Ovary (tissue), 9 donors: ENCODE data around the gene GRWD1. TPM values are rescaled to one million over a fixed set of nuclear protein-coding genes. Genes with fewer than 3 reads are reported as not detected.
"Not testable (repeated sequence)": the region's sequence is repeated elsewhere in the genome, so short reads cannot be mapped to it uniquely, and the experiment has no call there.

Experiments used
- DNase-seq, 5 donors: peaks; one replicate each; pipeline ENCODE4 v3.0.0-alpha.2; 2019 to 2020
- H3K27ac ChIP-seq, 2 donors: fragments of 200-600 bp; one replicate each; pipeline versions ENCODE4 v1.5.1 to v1.8.0; 2019 to 2022
- H3K27me3 ChIP-seq: fragments of 200-600 bp; one replicate; pipeline ENCODE4 v1.8.0; 2022
- H3K36me3 ChIP-seq: fragments of 200-600 bp; sonication (generic); one replicate; pipeline ENCODE4 v1.5.1; 2019
- H3K4me1 ChIP-seq: one replicate; pipeline ENCODE4 v1.8.1; 2013; ENCODE audit warnings: mild to moderate bottlenecking, moderate library complexity; ENCODE audit not compliant: insufficient read depth
- H3K4me3 ChIP-seq: fragments of 200-600 bp; sonication (generic); one replicate; pipeline ENCODE4 v1.5.1; 2017
- H3K9me3 ChIP-seq, 2 donors: fragments of 200-600 bp in 1 of 2; sonication (generic) in 1 of 2; one replicate each; pipeline versions ENCODE4 v1.5.1 to v1.8.1; 2013 to 2019; ENCODE audit warnings: mild to moderate bottlenecking in 1 of 2, moderate library complexity in 1 of 2
- EP300 ChIP-seq: sonication (generic); formaldehyde crosslinking; IDR thresholded peaks from one replicate; pipeline ENCODE4 v1.6.1; 2017; ENCODE audit warnings: antibody characterized with exemption
- POLR2A ChIP-seq: fragments of 450-650 bp; IDR thresholded peaks from one replicate; pipeline ENCODE4 v1.6.1; 2017; ENCODE audit warnings: antibody characterized with exemption, mild to moderate bottlenecking, moderate library complexity
- WGBS, 3 donors: extraction: QIAGEN DNeasy Blood & Tissue Kit in 1 of 3; methylation state at CpG; one replicate each; pipeline versions ENCODE4 v1.1.5 to v1.1.7; 2013 to 2017; 5-methylcytosine and 5-hydroxymethylcytosine counted together
- intact Hi-C, 4 donors: fragments of 100-400 bp; cut with DNase I; formaldehyde crosslinking; loops; one replicate each; pipeline versions ENCODE4 v1.11.0 to v1.15.1; 2022 to 2023
- polyA plus RNA-seq, 2 donors: library from polyadenylated mRNA; stranded (reverse); fragments of 200-250 nt in 1 of 2; fragments of 350-450 nt in 1 of 2; fragmentation: Illumina TruSeq in 1 of 2; extraction: RNeasy Lipid Tissue Mini Kit (QIAGEN cat#74804) in 1 of 2; gene quantifications; one replicate each; pipeline ENCODE4 v1.2.3, GENCODE V29; 2013 to 2014
- total RNA-seq, 7 donors: library from RNA; depleted of rRNA in 2 of 7; stranded (reverse); fragments of >200 nt in 2 of 7; fragmentation: NEBNext Ultra II Directional in 3 of 7; extraction: Animal tissue kit (Norgen Biotek cat#: 25700) in 3 of 7; gene quantifications; one replicate each; pipeline versions ENCODE4 v1.1.0 to v1.2.4, GENCODE V29; 2016 to 2023
- TF ChIP-seq, protein P1 (sequence below), 3 donors: fragments of 450-650 bp in 2 of 3; fragments of 200-600 bp in 1 of 3; IDR thresholded peaks; one replicate each; pipeline versions ENCODE4 v1.5.1 to v1.8.0; 2016 to 2022; ENCODE audit warnings: antibody characterized with exemption in 3 of 3, mild to moderate bottlenecking in 1 of 3
- donor health status: DM: no; HTN: no; CAD: no; lungs with moderate emphysema.
- donor health status: DM: no; HTN: no; CAD: no.
- donor health status: Bipolar disorder and iron deficiency.
- donor health status: DM: yes; HTN: yes; CAD: no.
- donor health status: DM: no; HTN: no; CAD: no.
- donor health status: DM: yes; HTN: yes; CAD: no.

Gene GRWD1
- total and polyA plus RNA-seq, 9 donors = 9.5 to 41.9 (median 27.9) TPM

DNA sequence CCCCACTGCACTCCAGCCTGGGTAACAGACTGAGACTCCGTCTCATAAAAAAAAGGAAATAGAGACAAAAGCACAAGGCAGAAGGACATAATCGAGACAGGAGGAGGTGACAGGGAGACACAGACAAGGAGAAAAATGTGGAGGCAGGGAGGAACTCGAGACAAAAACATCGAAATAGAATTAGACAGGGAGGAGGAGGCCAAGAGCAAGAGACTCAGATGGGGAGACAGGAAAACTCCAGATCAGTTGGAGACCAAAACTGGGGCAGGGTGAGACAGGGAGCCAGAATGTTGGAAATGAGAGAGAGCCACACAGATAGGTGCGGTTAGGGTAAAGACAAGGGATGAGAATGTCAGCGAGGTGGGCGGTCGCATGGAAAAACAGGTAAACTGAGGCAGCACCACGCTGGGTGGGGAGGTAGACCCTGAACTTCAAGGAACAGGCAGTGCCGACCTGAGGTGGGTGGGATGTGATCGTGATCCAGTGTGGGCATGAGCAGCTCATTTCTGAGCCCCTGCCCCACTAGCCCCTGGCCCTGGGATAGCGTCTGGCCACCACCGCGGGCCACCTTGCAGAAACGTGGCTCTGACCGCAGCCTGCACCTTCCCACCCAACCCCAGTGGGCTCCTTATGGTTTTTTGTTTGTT is 38.6 kb downstream of the GRWD1 start:
- no peaks in the 10 kb centered on the region for H3K9me3 ChIP-seq
- TF ChIP-seq EP300 (no peak), POLR2A (no peak)
- TF ChIP-seq, protein P1, sequence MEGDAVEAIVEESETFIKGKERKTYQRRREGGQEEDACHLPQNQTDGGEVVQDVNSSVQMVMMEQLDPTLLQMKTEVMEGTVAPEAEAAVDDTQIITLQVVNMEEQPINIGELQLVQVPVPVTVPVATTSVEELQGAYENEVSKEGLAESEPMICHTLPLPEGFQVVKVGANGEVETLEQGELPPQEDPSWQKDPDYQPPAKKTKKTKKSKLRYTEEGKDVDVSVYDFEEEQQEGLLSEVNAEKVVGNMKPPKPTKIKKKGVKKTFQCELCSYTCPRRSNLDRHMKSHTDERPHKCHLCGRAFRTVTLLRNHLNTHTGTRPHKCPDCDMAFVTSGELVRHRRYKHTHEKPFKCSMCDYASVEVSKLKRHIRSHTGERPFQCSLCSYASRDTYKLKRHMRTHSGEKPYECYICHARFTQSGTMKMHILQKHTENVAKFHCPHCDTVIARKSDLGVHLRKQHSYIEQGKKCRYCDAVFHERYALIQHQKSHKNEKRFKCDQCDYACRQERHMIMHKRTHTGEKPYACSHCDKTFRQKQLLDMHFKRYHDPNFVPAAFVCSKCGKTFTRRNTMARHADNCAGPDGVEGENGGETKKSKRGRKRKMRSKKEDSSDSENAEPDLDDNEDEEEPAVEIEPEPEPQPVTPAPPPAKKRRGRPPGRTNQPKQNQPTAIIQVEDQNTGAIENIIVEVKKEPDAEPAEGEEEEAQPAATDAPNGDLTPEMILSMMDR (IDR thresholded peaks at IDR 0.05) = no peak
- DNase-seq = no peak
- intact Hi-C loops = loop anchor here in 1 of 4 donors (10.0 kb wide), 1 partner anchor 130 kb away; the partner anchor contains the start of genes FAM83E, RPL18 and SPHK2
- H3K4me3 ChIP-seq = no peak overlapping the region
- H3K27me3 ChIP-seq = no peaks in the 10 kb centered on the region
- 74 to 77% (median 75%) methylated on average over 16 of the region's 16 CpGs for WGBS, 3 donors
- H3K36me3 ChIP-seq = no peaks in the 10 kb centered on the region
- peaks cover 9% of the 10 kb centered on the region for H3K4me1 ChIP-seq
- H3K27ac ChIP-seq = no peak overlapping the region

DNA sequence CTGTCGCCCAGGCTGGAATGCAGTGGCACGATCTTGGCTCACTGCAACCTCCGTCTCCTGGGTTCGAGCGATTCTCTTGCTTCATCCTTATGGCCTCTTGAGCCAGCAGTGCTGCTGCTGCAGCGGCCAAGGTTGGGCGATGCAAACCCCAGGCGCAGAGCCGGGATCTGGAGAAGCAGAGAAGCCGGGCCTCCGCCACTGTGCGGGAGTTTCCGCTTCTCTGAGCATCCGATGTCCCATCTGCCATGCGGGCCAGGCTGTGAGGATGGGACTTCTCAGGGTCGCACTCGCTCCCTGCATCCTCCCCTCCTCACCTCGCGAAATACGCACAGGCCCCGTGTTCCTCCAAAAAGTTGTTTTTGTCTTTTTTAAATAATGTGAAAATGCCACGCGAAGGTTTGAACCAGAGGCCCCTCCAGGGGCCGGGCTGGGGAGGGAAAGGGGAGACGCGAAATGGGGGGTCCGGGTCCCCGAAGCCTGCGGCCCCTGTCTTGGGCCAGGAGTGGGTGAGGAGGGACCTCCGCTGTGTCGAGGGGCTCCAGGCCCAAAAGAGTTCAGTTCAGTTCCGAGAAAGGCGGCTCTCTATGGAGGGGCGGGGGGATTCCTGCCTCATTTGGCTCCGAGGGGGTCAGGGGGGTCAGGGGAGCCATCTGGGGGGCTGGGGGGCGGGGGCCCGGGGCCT is 39.3 kb downstream of the GRWD1 start:
- DNase-seq = no peak
- H3K4me1 ChIP-seq = peaks cover 9% of the 10 kb centered on the region
- H3K27ac ChIP-seq = no peak overlapping the region
- no peaks in the 10 kb centered on the region for H3K27me3 ChIP-seq
- TF ChIP-seq, protein P1 (IDR thresholded peaks at IDR 0.05) = no peak
- TF ChIP-seq POLR2A = no peak
- no peak for TF ChIP-seq EP300
- intact Hi-C loops = loop anchor here in 1 of 4 donors (10.0 kb wide), 1 partner anchor 130 kb away; the partner anchor contains the start of genes FAM83E, RPL18 and SPHK2
- no peak overlapping the region for H3K4me3 ChIP-seq
- H3K9me3 ChIP-seq = no peaks in the 10 kb centered on the region
- H3K36me3 ChIP-seq = no peaks in the 10 kb centered on the region
- WGBS, 3 donors = 63 to 68% (median 65%) methylated on average over 34 to 37 of the region's 37 CpGs

DNA sequence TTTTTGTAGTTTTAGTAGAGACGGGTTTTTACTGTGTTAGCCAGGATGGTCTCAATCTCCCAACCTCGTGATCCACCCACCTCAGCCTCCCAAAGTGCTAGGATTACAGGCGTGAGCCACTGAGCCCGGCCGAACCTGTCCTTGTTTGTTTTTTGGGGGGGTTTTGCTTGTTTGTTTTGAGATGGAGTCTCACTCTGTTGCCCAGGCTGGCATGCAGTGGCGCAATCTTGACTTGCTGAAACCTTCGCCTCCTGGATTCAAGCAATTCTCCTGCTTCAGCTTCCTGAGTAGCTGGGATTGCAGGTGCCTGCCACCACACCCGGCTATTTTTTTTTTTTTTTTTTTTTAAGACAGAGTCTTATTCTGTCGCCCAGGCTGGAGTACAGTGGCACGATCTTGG is 40.9 kb downstream of the GRWD1 start:
- H3K4me3 ChIP-seq, DNase-seq, H3K27ac ChIP-seq, H3K36me3 ChIP-seq, H3K4me1 ChIP-seq, H3K9me3 ChIP-seq, H3K27me3 ChIP-seq: not testable (repeated sequence)
- intact Hi-C loops = loop anchor here in 1 of 4 donors (10.0 kb wide), 1 partner anchor 128 kb away; the partner anchor contains the start of genes FAM83E, RPL18 and SPHK2
- WGBS, 3 donors = 82 to 91% (median 88%) methylated on average over 10 of the region's 10 CpGs

DNA sequence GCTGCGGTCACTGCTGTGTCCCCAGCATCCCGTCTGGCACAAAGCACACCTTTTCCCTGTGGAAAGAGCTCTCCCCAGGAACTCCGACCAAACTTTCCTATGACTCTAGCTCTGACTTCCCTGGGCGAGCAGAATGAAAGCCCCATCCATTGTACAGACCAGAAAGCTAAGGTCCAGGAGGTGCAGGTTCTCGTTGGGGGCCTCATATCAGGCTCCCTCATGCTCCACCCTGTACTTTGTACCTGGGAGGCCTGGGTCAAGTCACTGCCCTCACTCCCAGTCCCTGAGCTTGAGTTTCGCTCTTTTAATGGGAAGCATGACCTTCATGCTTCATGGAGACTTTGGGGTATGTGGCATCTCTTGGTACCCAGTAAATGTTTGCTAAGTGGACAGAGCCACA is 41.8 kb downstream of the GRWD1 start:
- 81 to 83% (median 81%) methylated on average over 6 of the region's 6 CpGs for WGBS, 3 donors
- Histone ChIP-seq H3K27ac (no peak overlapping the region), H3K27me3 (no peaks in the 10 kb centered on the region), H3K4me1 (peaks cover 5% of the 10 kb centered on the region), H3K36me3 (no peaks in the 10 kb centered on the region), H3K9me3 (no peaks in the 10 kb centered on the region), H3K4me3 (no peak overlapping the region)
- no peak for DNase-seq
- TF ChIP-seq, protein P1 (IDR thresholded peaks at IDR 0.05) = no peak
- TF ChIP-seq EP300 = no peak
- no peak for TF ChIP-seq POLR2A
- intact Hi-C loops = loop anchor here in 1 of 4 donors (10.0 kb wide), 1 partner anchor 127 kb away; the partner anchor contains the start of genes FAM83E, RPL18 and SPHK2
